OCI-LY7 (cell line): Measurements from ENCODE around the gene LIPK. TPM values are rescaled to one million over a fixed set of nuclear protein-coding genes. Genes with fewer than 3 reads are reported as not detected.

Source experiments
- BruUV-seq: library from RNA; stranded (reverse); fragments of 400-500 nt; replicated peaks from 2 replicates; lab custom pipeline; 2021; lab: Mats Ljungman, UMichigan
- CTCF ChIA-PET: fragments of 300-600 bp; sonication (Branson Sonifier 250); formaldehyde crosslinking; loops from one replicate; lab custom pipeline; 2022; ENCODE audit warnings: antibody characterized with exemption; ENCODE audit not compliant: unreplicated experiment; lab: Charles Lee
- POLR2A ChIA-PET: fragments of 300-600 bp; sonication (Branson Sonifier 250); formaldehyde crosslinking; loops from one replicate; lab custom pipeline; 2022; ENCODE audit warnings: antibody characterized with exemption; lab: Charles Lee
- DNase-seq: peaks from one replicate; pipeline ENCODE4 v3.0.0-alpha.2; 2015; ENCODE audit warnings: low spot score
- H2AFZ ChIP-seq: fragments of 200-600 bp; sonication (generic), shearing (Covaris generic); 2 replicates; pipeline ENCODE4 v1.6.1; 2014; ENCODE audit warnings: mild to moderate bottlenecking, antibody characterized with exemption, low read length, moderate library complexity
- H3K27ac ChIP-seq: fragments of 200-600 bp; sonication (generic); 2 replicates; pipeline ENCODE4 v1.5.1; 2014; ENCODE audit warnings: mixed run types, low read depth, mild to moderate bottlenecking, moderate library complexity, low read length, inconsistent platforms; ENCODE audit not compliant: poor library complexity, severe bottlenecking
- H3K36me3 ChIP-seq: fragments of 200-600 bp; sonication (generic); 2 replicates; pipeline ENCODE4 v1.6.1; 2014; ENCODE audit warnings: mild to moderate bottlenecking, antibody characterized with exemption, low read length, moderate library complexity, mixed read lengths; ENCODE audit not compliant: insufficient read depth
- H3K4me1 ChIP-seq: fragments of 200-600 bp; sonication (generic); 2 replicates; pipeline ENCODE4 v1.5.1; 2014; ENCODE audit warnings: mild to moderate bottlenecking, low read length; ENCODE audit not compliant: insufficient read depth, poor library complexity, severe bottlenecking
- H3K4me2 ChIP-seq: fragments of 200-600 bp; sonication (generic); 2 replicates; pipeline ENCODE4 v1.6.1; 2014; ENCODE audit warnings: mild to moderate bottlenecking, low read length
- H3K4me3 ChIP-seq: fragments of 200-600 bp; sonication (generic); 2 replicates; pipeline ENCODE4 v1.5.1; 2014; ENCODE audit warnings: mild to moderate bottlenecking, low read depth, low read length; ENCODE audit not compliant: poor library complexity, severe bottlenecking
- H3K79me2 ChIP-seq: fragments of 200-600 bp; sonication (generic); 2 replicates; pipeline ENCODE4 v1.6.1; 2016; ENCODE audit warnings: low read depth, mild to moderate bottlenecking, low read length, moderate library complexity, mixed read lengths; ENCODE audit not compliant: insufficient read depth
- H3K9me2 ChIP-seq: fragments of 200-600 bp; sonication (generic); 2 replicates; pipeline ENCODE4 v1.6.1; 2016; ENCODE audit warnings: mild to moderate bottlenecking, low read length, mixed read lengths; ENCODE audit not compliant: insufficient read depth
- H3K9me3 ChIP-seq: fragments of 200-600 bp; sonication (generic); 2 replicates; pipeline ENCODE4 v1.6.1; 2014; ENCODE audit warnings: mild to moderate bottlenecking, mixed run types, low read length, mixed read lengths
- H4K20me1 ChIP-seq: fragments of 200-600 bp; sonication (generic); 2 replicates; pipeline ENCODE4 v1.6.1; 2014; ENCODE audit warnings: mild to moderate bottlenecking, antibody characterized with exemption, low read length, moderate library complexity, mixed read lengths; ENCODE audit not compliant: insufficient read depth
- CTCF ChIP-seq: fragments of 200-600 bp; sonication (generic); conservative IDR thresholded peaks from 2 replicates; pipeline ENCODE4 v1.5.1; 2014; ENCODE audit warnings: mild to moderate bottlenecking, antibody characterized with exemption, low read length, moderate library complexity, mixed read lengths
- EZH2phosphoT487 ChIP-seq: fragments of 200-600 bp; sonication (generic); IDR thresholded peaks from 2 replicates; pipeline ENCODE4 v1.6.1; 2018; ENCODE audit warnings: low read depth, borderline replicate concordance, mild to moderate bottlenecking, mixed run types, antibody characterized with exemption, low read length, moderate library complexity, mixed read lengths
- intact Hi-C: fragments of 100-400 bp; cut with micrococcal nuclease; formaldehyde crosslinking; loops from one replicate; pipeline ENCODE4 v1.10.0; 2022; ENCODE audit not compliant: unreplicated experiment
- total RNA-seq, 2 experiments: library from RNA; depleted of rRNA in 1 of 2; stranded (reverse); fragments of >200 nt in 1 of 2; shearing (Covaris generic) in 1 of 2; gene quantifications; 2 replicates each; pipeline ENCODE4 v1.2.3, GENCODE V29; 2014 to 2022

LIPK gene
- total RNA-seq, 2 experiments from 2014 or later, result not detected

GRCh38 chr10:88791924-88792323, 85.9 kb downstream of the LIPK start:
- no peaks in the 10 kb centered on the region for H4K20me1 ChIP-seq
- CTCF ChIA-PET, result no interaction called here
- peak; percentile 8 for DNase-seq
- H2AFZ ChIP-seq, result no peak overlapping the region
- H3K9me2 ChIP-seq, result no peaks in the 10 kb centered on the region
- no peak overlapping the region for H3K27ac ChIP-seq
- H3K9me3 ChIP-seq, result no peaks in the 10 kb centered on the region
- no peaks in the 10 kb centered on the region for H3K36me3 ChIP-seq
- no TSS peak for BruUV-seq
- TF ChIP-seq EZH2phosphoT487 (no peak), CTCF (peak; percentile 73)
- no peaks in the 10 kb centered on the region for H3K4me1 ChIP-seq
- intact Hi-C loops, result no loop called here
- H3K79me2 ChIP-seq, result no peaks in the 10 kb centered on the region
- H3K4me3 ChIP-seq, result no peak overlapping the region
- no peak overlapping the region for H3K4me2 ChIP-seq
- POLR2A ChIA-PET, result interaction anchor here (0.6 kb wide), 2 partner anchors 49 to 1146 kb away, joined by 3 read pairs; no protein-coding TSS in a partner anchor

DNA sequence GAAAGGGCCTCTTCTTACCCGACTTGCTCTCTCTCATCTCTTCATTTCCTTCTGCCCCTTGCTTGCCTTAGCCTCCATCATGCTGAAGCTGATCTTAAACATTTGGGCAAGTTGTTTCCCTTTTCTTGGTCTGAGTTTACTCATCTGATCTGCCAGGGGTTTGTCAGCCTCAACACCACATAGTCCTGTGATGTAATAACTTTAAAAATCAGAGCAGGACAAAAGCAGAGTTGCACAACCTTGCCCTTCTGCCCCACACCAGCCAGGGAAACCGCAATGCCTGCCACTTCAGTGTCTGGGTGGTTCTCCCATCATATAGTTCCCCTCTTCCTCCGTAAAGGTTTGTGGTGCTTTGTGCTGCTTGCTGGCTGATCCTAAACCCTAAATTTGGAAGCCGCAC, 86.6 kb downstream of the LIPK start:
- H3K27ac ChIP-seq, result no peak overlapping the region
- no TSS peak for BruUV-seq
- TF ChIP-seq EZH2phosphoT487 (no peak), CTCF (no peak)
- ChIA-PET CTCF (no interaction called here), POLR2A (no interaction called here)
- no peaks in the 10 kb centered on the region for H3K36me3 ChIP-seq
- H3K9me3 ChIP-seq, result no peaks in the 10 kb centered on the region
- no peaks in the 10 kb centered on the region for H4K20me1 ChIP-seq
- no peak overlapping the region for H3K4me3 ChIP-seq
- intact Hi-C loops, result no loop called here
- H3K9me2 ChIP-seq, result no peaks in the 10 kb centered on the region
- no peak overlapping the region for H2AFZ ChIP-seq
- no peak for DNase-seq
- no peaks in the 10 kb centered on the region for H3K4me1 ChIP-seq
- H3K4me2 ChIP-seq, result no peak overlapping the region
- H3K79me2 ChIP-seq, result no peaks in the 10 kb centered on the region

GRCh38 chr10:88793712-88794299, 87.8 kb downstream of the LIPK start:
- H3K36me3 ChIP-seq, result no peaks in the 10 kb centered on the region
- no peaks in the 10 kb centered on the region for H3K9me2 ChIP-seq
- no peaks in the 10 kb centered on the region for H4K20me1 ChIP-seq
- BruUV-seq, result no TSS peak
- no peaks in the 10 kb centered on the region for H3K9me3 ChIP-seq
- ChIA-PET CTCF (no interaction called here), POLR2A (no interaction called here)
- no peaks in the 10 kb centered on the region for H3K4me1 ChIP-seq
- H3K27ac ChIP-seq, result no peak overlapping the region
- no peak overlapping the region for H3K4me3 ChIP-seq
- TF ChIP-seq CTCF (no peak), EZH2phosphoT487 (no peak)
- intact Hi-C loops, result no loop called here
- H3K79me2 ChIP-seq, result no peaks in the 10 kb centered on the region
- no peak overlapping the region for H3K4me2 ChIP-seq
- no peak overlapping the region for H2AFZ ChIP-seq
- no peak for DNase-seq
